Keratinocyte (primary cell): ENCODE measurements around the gene TNS1. TPM values are rescaled to one million over a fixed set of nuclear protein-coding genes. Genes with fewer than 3 reads are reported as not detected.

Source experiments
- DNase-seq: peaks from one replicate; pipeline ENCODE4 v3.0.0-alpha.2; 2011; ENCODE audit warnings: low read depth, missing footprints, low spot score
- FAIRE-seq: peaks from 2 replicates; lab custom pipeline; 2011; peaks lifted over from hg19 to GRCh38; lab: Jason Lieb, UNC
- H2AFZ ChIP-seq: 2 replicates; pipeline ENCODE4 v1.6.0; 2012; ENCODE audit warnings: low read length, control low read depth, inconsistent platforms; ENCODE audit not compliant: control insufficient read depth
- H3K27ac ChIP-seq: 2 replicates; pipeline ENCODE4 v1.5.1; 2011; ENCODE audit warnings: low read length; ENCODE audit not compliant: control insufficient read depth, insufficient read depth
- H3K27me3 ChIP-seq: 3 replicates; pipeline ENCODE4 v1.6.0; 2011; ENCODE audit warnings: low read length; ENCODE audit not compliant: control insufficient read depth, insufficient read depth; ENCODE audit errors: extremely low read depth
- H3K36me3 ChIP-seq, 2 experiments: 2 replicates in 1 of 2; 3 replicates in 1 of 2; pipeline ENCODE4 v1.5.1; 2011; ENCODE audit warnings: low read length in 2 of 2, mild to moderate bottlenecking in 1 of 2; ENCODE audit not compliant: control insufficient read depth in 2 of 2, insufficient read depth in 2 of 2; ENCODE audit errors: extremely low read depth in 1 of 2
- H3K4me1 ChIP-seq: 3 replicates; pipeline ENCODE4 v1.5.1; 2011; ENCODE audit warnings: low read length; ENCODE audit not compliant: control insufficient read depth, insufficient read depth; ENCODE audit errors: extremely low read depth
- H3K4me2 ChIP-seq: 3 replicates; pipeline ENCODE4 v1.6.0; 2011; ENCODE audit warnings: low read depth, low read length; ENCODE audit not compliant: control insufficient read depth, insufficient read depth; ENCODE audit errors: extremely low read depth
- H3K4me3 ChIP-seq, 3 experiments: fragments of 200-600 bp in 1 of 3; sonication (generic) in 1 of 3; 2 replicates in 2 of 3; 3 replicates in 1 of 3; pipeline ENCODE4 v1.5.1; 2011 to 2016; ENCODE audit warnings: low read length in 3 of 3, mild to moderate bottlenecking in 3 of 3, control low read depth in 2 of 3, inconsistent platforms in 1 of 3, low read depth in 1 of 3, mixed read lengths in 1 of 3, mixed run types in 1 of 3, moderate library complexity in 1 of 3; ENCODE audit not compliant: control insufficient read depth in 2 of 3, insufficient read depth in 2 of 3; ENCODE audit errors: extremely low read depth in 1 of 3
- H3K79me2 ChIP-seq: 2 replicates; pipeline ENCODE4 v1.6.0; 2012; ENCODE audit warnings: low read length; ENCODE audit not compliant: control insufficient read depth, insufficient read depth
- H3K9ac ChIP-seq: 3 replicates; pipeline ENCODE4 v1.6.0; 2011; ENCODE audit warnings: low read length; ENCODE audit not compliant: control insufficient read depth, insufficient read depth; ENCODE audit errors: extremely low read depth
- H3K9me1 ChIP-seq: 3 replicates; pipeline ENCODE4 v1.6.0; 2011; ENCODE audit warnings: low read length; ENCODE audit not compliant: control insufficient read depth, insufficient read depth; ENCODE audit errors: extremely low read depth
- H3K9me3 ChIP-seq: 2 replicates; pipeline ENCODE4 v1.5.1; 2012; ENCODE audit warnings: low read depth, low read length; ENCODE audit not compliant: control insufficient read depth
- H4K20me1 ChIP-seq: 3 replicates; pipeline ENCODE4 v1.6.0; 2011; ENCODE audit warnings: low read length; ENCODE audit not compliant: control insufficient read depth, insufficient read depth; ENCODE audit errors: extremely low read depth
- CTCF ChIP-seq, 3 experiments: IDR thresholded peaks in 1 of 3; conservative IDR thresholded peaks in 1 of 3; optimal IDR thresholded peaks in 1 of 3; 2 replicates in 2 of 3; 3 replicates in 1 of 3; pipeline versions ENCODE3 to v1.5.1; 2011; ENCODE audit warnings: low read length in 3 of 3, mild to moderate bottlenecking in 3 of 3, moderate library complexity in 2 of 3, control low read depth in 1 of 3, inconsistent platforms in 1 of 3; ENCODE audit not compliant: insufficient read depth in 2 of 3; ENCODE audit errors: extremely low read depth in 1 of 3
- EZH2 ChIP-seq: IDR thresholded peaks from one replicate; pipeline ENCODE4 v1.6.1; 2012; ENCODE audit warnings: inconsistent platforms, mild to moderate bottlenecking, low read length, moderate library complexity
- dilution Hi-C: fragments of 300-500 bp; cut with MboI; formaldehyde crosslinking; loops from one replicate; pipeline ENCODE4 v1.7.0; 2020; ENCODE audit warnings: low sequenced_read_pairs; ENCODE audit not compliant: extremely low pct_ligation_motif_present
- polyA plus RNA-seq, 5 experiments: library from polyadenylated mRNA; depleted of rRNA in 3 of 5; stranded (reverse) in 3 of 5; stranded (forward) in 1 of 5; unstranded in 1 of 5; fragments of >200 nt; gene quantifications; 1 replicate in 1 of 5; 2 replicates in 3 of 5; 3 replicates in 1 of 5; pipeline versions ENCODE4 v1.2.1 to v1.2.3, GENCODE V29; 2011 to 2012; ENCODE audit warnings: missing spikeins in 2 of 5, low read depth in 1 of 5, low replicate concordance in 1 of 5

The TNS1 gene
- polyA plus RNA-seq, 1 donor (not counting 4 experiments of a cell fraction or from before 2014, with no cell fraction given): 2.5 TPM

GRCh38 chr2:217839750-217840107 is 163.1 kb downstream of the TNS1 start:
- Histone ChIP-seq H3K9me3 (no peaks in the 10 kb centered on the region), H3K36me3 (no peaks in the 10 kb centered on the region), H3K4me2 (no peak overlapping the region), H3K4me1 (no peaks in the 10 kb centered on the region), H3K9me1 (no peaks in the 10 kb centered on the region), H3K79me2 (no peaks in the 10 kb centered on the region), H3K4me3 (no peak overlapping the region), H4K20me1 (no peaks in the 10 kb centered on the region), H3K9ac (no peak overlapping the region), H3K27me3 (no peaks in the 10 kb centered on the region), H2AFZ (no peak overlapping the region), H3K27ac (no peak overlapping the region)
- no peak for DNase-seq
- dilution Hi-C loops: no loop called here
- FAIRE-seq: no peak
- TF ChIP-seq CTCF (optimal IDR thresholded peaks at IDR 0.05 in 1 of 3, IDR thresholded peaks at IDR 0.05 in 1 of 3, conservative IDR thresholded peaks at IDR 0.05 in 1 of 3; ENCODE audit: extremely low read depth in 1 of 3, insufficient read depth in 2 of 3, low read length in 3 of 3) (no peak), EZH2 (no peak)

DNA sequence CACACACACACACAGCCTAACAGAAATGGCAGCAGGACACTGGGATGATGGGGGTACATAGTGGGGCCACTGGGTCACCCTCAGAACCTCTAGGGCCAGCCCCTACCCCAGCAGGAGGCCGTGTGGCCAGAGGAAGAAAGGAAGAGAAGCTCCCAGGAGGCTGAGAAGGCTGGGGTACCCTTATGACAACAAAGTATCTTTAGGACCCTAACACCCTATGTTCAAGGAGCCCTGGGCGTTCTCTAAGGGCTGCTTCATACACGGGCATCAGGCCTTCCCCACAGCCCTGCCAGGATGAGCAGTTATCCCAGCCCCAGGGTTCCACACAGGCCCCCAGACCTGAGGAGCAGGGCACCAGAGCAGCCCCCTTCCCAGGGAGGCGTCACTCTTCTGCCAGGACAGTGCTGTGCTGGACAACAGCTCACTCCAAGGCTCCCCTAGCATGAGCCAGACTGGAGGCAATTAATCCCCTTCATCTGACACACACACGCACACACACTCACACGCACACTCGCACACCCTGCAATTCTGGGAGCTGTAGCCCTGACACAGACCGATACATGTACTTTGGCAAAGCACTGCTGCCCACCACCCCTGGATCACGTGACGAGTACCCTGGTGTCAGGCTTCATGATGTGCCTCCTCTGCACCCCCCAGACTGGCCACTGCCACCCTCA is 163.6 kb downstream of the TNS1 start:
- Histone ChIP-seq H3K27ac (no peak overlapping the region), H3K9me1 (no peaks in the 10 kb centered on the region), H3K9ac (no peak overlapping the region), H3K79me2 (no peaks in the 10 kb centered on the region), H3K4me1 (no peaks in the 10 kb centered on the region), H2AFZ (no peak overlapping the region), H3K36me3 (no peaks in the 10 kb centered on the region), H3K4me3 (no peak overlapping the region), H4K20me1 (no peaks in the 10 kb centered on the region), H3K9me3 (no peaks in the 10 kb centered on the region), H3K4me2 (no peak overlapping the region), H3K27me3 (no peaks in the 10 kb centered on the region)
- no peak for TF ChIP-seq EZH2
- TF ChIP-seq CTCF (optimal IDR thresholded peaks at IDR 0.05 in 1 of 3, IDR thresholded peaks at IDR 0.05 in 1 of 3, conservative IDR thresholded peaks at IDR 0.05 in 1 of 3; ENCODE audit: extremely low read depth in 1 of 3, insufficient read depth in 2 of 3, low read length in 3 of 3): no peak
- FAIRE-seq (no peak), DNase-seq (no peak)
- dilution Hi-C loops: no loop called here
